Tibial nerve (tissue), 4 donors: ENCODE measurements around the gene KIF6. TPM values are rescaled to one million over a fixed set of nuclear protein-coding genes. Genes with fewer than 3 reads are reported as not detected.

Experiments used
- DNase-seq, 2 donors: peaks; one replicate each; pipeline ENCODE4 v3.0.0-alpha.2; 2019; ENCODE audit warnings: low spot score in 2 of 2
- H3K27ac ChIP-seq, 4 donors: fragments of 200-600 bp; sonication (generic) in 3 of 4; one replicate each; pipeline ENCODE4 v1.5.1; 2017 to 2019; ENCODE audit warnings: mild to moderate bottlenecking in 1 of 4
- H3K27me3 ChIP-seq, 2 donors: fragments of 200-600 bp; sonication (generic) in 1 of 2; one replicate each; pipeline versions ENCODE4 v1.5.1 to v1.6.0; 2017 to 2019
- H3K36me3 ChIP-seq, 3 donors: fragments of 200-600 bp; sonication (generic); one replicate each; pipeline ENCODE4 v1.5.1; 2018 to 2019
- H3K4me1 ChIP-seq, 4 donors: fragments of 200-600 bp; sonication (generic) in 3 of 4; one replicate each; pipeline ENCODE4 v1.5.1; 2017 to 2019
- H3K4me3 ChIP-seq, 4 donors: fragments of 200-600 bp; sonication (generic) in 3 of 4; one replicate each; pipeline ENCODE4 v1.5.1; 2017 to 2019; ENCODE audit warnings: mild to moderate bottlenecking in 1 of 4, moderate library complexity in 1 of 4
- H3K9me3 ChIP-seq, 4 donors: fragments of 200-600 bp; sonication (generic) in 3 of 4; one replicate each; pipeline ENCODE4 v1.5.1; 2017 to 2019
- CTCF ChIP-seq, 5 experiments: fragments of 200-600 bp in 3 of 5; fragments of 450-650 bp in 2 of 5; sonication (generic) in 3 of 5; IDR thresholded peaks; one replicate each; pipeline ENCODE4 v1.5.1; 2016 to 2019; ENCODE audit warnings: antibody characterized with exemption in 5 of 5, mild to moderate bottlenecking in 3 of 5, moderate library complexity in 2 of 5
- EP300 ChIP-seq, 2 donors: sonication (generic); formaldehyde crosslinking; IDR thresholded peaks; one replicate each; pipeline ENCODE4 v1.6.1; 2017; ENCODE audit warnings: antibody characterized with exemption in 2 of 2, mild to moderate bottlenecking in 1 of 2
- POLR2A ChIP-seq, 2 donors: fragments of 450-650 bp; IDR thresholded peaks; one replicate each; pipeline ENCODE4 v1.6.1; 2017; ENCODE audit warnings: antibody characterized with exemption in 2 of 2, mild to moderate bottlenecking in 2 of 2, moderate library complexity in 2 of 2
- WGBS, 2 donors: methylation state at CpG; one replicate each; pipeline ENCODE4 v1.1.5; 2018; 5-methylcytosine and 5-hydroxymethylcytosine counted together
- total RNA-seq, 4 donors: library from RNA; depleted of rRNA; stranded (reverse); fragments of >200 nt; gene quantifications; one replicate each; pipeline ENCODE4 v1.1.0, GENCODE V29; 2016

KIF6 gene
- total RNA-seq, 4 donors from 2014 or later, result 0.22 to 0.59 TPM; not detected in 2

GRCh38 chr6:39498096-39498495, 227.1 kb downstream of the KIF6 start:
- no peaks in the 10 kb centered on the region for H3K27me3 ChIP-seq
- H3K9me3 ChIP-seq, result peaks cover 0 to 25% (median 3%) of the 10 kb centered on the region in 4 donors
- no peak overlapping the region for H3K27ac ChIP-seq
- 87 to 90% methylated on average over 2 of the region's 2 CpGs for WGBS, 2 donors
- H3K4me1 ChIP-seq, result peaks cover 0 to 22% (median 2%) of the 10 kb centered on the region in 4 donors
- TF ChIP-seq POLR2A (IDR thresholded peaks at IDR 0.05), result no peak
- TF ChIP-seq CTCF (IDR thresholded peaks at IDR 0.05), result no peak
- no peaks in the 10 kb centered on the region for H3K36me3 ChIP-seq
- H3K4me3 ChIP-seq, result no peak overlapping the region
- DNase-seq, result no peak

- no peak overlapping the region for H3K4me3 ChIP-seq
- DNase-seq, result peak; percentile 19 to 38
- H3K27me3 ChIP-seq, result no peaks in the 10 kb centered on the region
- 23 to 36% methylated on average over 6 of the region's 6 CpGs for WGBS, 2 donors
- TF ChIP-seq POLR2A (IDR thresholded peaks at IDR 0.05) (no peak), EP300 (IDR thresholded peaks at IDR 0.05) (peak in 1 of 2 donors; percentile 69), CTCF (IDR thresholded peaks at IDR 0.05) (no peak)
- peak overlapping the region in 1 of 4 donors; percentile 17 for H3K27ac ChIP-seq
- no peaks in the 10 kb centered on the region for H3K36me3 ChIP-seq
- H3K4me1 ChIP-seq, result peaks cover 0 to 25% (median 2%) of the 10 kb centered on the region in 4 donors
- H3K9me3 ChIP-seq, result peaks cover 0 to 13% (median 0%) of the 10 kb centered on the region in 4 donors
Observed at GRCh38 chr6:39496915-39497314, 228.3 kb downstream of the KIF6 start.

- H3K4me3 ChIP-seq, result no peak overlapping the region
- H3K4me1 ChIP-seq, result peaks cover 0 to 25% (median 2%) of the 10 kb centered on the region in 4 donors
- H3K9me3 ChIP-seq, result peaks cover 0 to 8% (median 0%) of the 10 kb centered on the region in 4 donors
- 47 to 62% methylated on average over 2 of the region's 2 CpGs for WGBS, 2 donors
- no peak for DNase-seq
- TF ChIP-seq CTCF (IDR thresholded peaks at IDR 0.05) (no peak), POLR2A (IDR thresholded peaks at IDR 0.05) (no peak), EP300 (IDR thresholded peaks at IDR 0.05) (no peak)
- no peaks in the 10 kb centered on the region for H3K36me3 ChIP-seq
- no peaks in the 10 kb centered on the region for H3K27me3 ChIP-seq
- H3K27ac ChIP-seq, result no peak overlapping the region
Observed at GRCh38 chr6:39496456-39496855, 228.8 kb downstream of the KIF6 start.

GRCh38 chr6:39495640-39496039, 229.6 kb downstream of the KIF6 start:
- Histone ChIP-seq H3K36me3 (no peaks in the 10 kb centered on the region), H3K27me3 (no peaks in the 10 kb centered on the region), H3K4me1 (peaks cover 0 to 25% (median 2%) of the 10 kb centered on the region in 4 donors), H3K9me3 (peaks cover 0 to 2% (median 0%) of the 10 kb centered on the region in 4 donors), H3K4me3 (no peak overlapping the region), H3K27ac (no peak overlapping the region)
- no peak for TF ChIP-seq POLR2A (IDR thresholded peaks at IDR 0.05)
- no peak for TF ChIP-seq EP300 (IDR thresholded peaks at IDR 0.05)
- TF ChIP-seq CTCF (IDR thresholded peaks at IDR 0.05), result no peak
- no peak for DNase-seq
- 77 to 84% methylated on average over 3 of the region's 3 CpGs for WGBS, 2 donors

- peaks cover 0 to 25% (median 2%) of the 10 kb centered on the region in 4 donors for H3K4me1 ChIP-seq
- H3K9me3 ChIP-seq, result no peaks in the 10 kb centered on the region
- DNase-seq, result no peak
- TF ChIP-seq POLR2A (IDR thresholded peaks at IDR 0.05), result no peak
- no peak for TF ChIP-seq EP300 (IDR thresholded peaks at IDR 0.05)
- TF ChIP-seq CTCF (IDR thresholded peaks at IDR 0.05), result no peak
- H3K4me3 ChIP-seq, result no peak overlapping the region
- H3K27me3 ChIP-seq, result no peaks in the 10 kb centered on the region
- H3K27ac ChIP-seq, result no peak overlapping the region
- WGBS, 2 donors, result 84 to 87% methylated on average over 7 of the region's 7 CpGs
- no peaks in the 10 kb centered on the region for H3K36me3 ChIP-seq
Observed at GRCh38 chr6:39494998-39495397, 230.2 kb downstream of the KIF6 start.
